ENCODE measurements around the gene HSD17B4. TPM values are rescaled to one million over a fixed set of nuclear protein-coding genes. Genes with fewer than 3 reads are reported as not detected.

HSD17B4 gene
- total RNA-seq, 1 experiment from 2014 or later: 142 TPM

DNA sequence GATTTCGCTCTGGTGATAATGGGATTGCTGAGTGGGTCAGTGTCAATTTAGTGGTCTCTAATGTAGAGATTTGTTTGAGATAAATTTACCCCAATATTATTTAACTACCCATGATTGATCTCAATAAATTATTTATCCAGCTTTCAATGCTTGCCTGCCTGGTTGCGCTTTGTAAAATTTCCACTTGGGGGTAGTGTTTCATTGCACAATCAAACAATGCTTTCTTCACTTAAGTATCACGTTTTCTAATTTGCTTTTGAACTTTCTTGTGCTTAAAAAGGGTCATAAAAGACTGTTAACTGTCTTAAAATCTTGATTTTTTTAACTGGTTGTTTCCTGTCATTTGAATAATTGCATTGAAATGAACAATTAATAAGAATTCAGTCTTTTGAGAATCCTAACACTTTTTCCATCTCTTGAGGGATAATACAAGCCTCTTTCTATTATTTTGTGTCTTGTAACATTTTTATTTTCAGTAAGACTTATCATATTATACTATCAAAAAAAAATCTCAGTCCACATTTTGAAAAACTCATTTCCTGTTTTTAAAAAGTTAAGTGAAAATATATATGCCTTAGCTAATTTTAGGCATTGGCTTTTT lies 18.7 kb downstream of the HSD17B4 start:
- H3K79me2 ChIP-seq (ENCODE audit: insufficient read depth, low read length): peaks cover 26% of the 10 kb centered on the region
- TF ChIP-seq FOSL1 (IDR thresholded peaks at IDR 0.05; ENCODE audit: low read depth): no peak
- TF ChIP-seq REST (IDR thresholded peaks at IDR 0.05; ENCODE audit: low read depth): no peak
- no peak for TF ChIP-seq EZH2phosphoT487 (IDR thresholded peaks at IDR 0.05; ENCODE audit: borderline replicate concordance)
- no peak for TF ChIP-seq ELF1 (IDR thresholded peaks at IDR 0.05; ENCODE audit: borderline replicate concordance, low read depth)
- no peak for TF ChIP-seq CBX3 (IDR thresholded peaks at IDR 0.05; ENCODE audit: low read depth)
- TF ChIP-seq CEBPB (IDR thresholded peaks at IDR 0.05; ENCODE audit: low read depth): 0 out of 2 replicates have a peak, but pooled peaks have one; percentile 46
- TF ChIP-seq POLR2A (IDR thresholded peaks at IDR 0.05; ENCODE audit: borderline replicate concordance, extremely low read depth, insufficient read depth, insufficient read length): no peak
- no peak for TF ChIP-seq TCF7L2 (IDR thresholded peaks at IDR 0.05; ENCODE audit: borderline replicate concordance, extremely low read depth, insufficient read depth, insufficient read length)
- peak; percentile 78 for TF ChIP-seq RAD21 (IDR thresholded peaks at IDR 0.05; ENCODE audit: low read depth)
- TF ChIP-seq, protein P1, sequence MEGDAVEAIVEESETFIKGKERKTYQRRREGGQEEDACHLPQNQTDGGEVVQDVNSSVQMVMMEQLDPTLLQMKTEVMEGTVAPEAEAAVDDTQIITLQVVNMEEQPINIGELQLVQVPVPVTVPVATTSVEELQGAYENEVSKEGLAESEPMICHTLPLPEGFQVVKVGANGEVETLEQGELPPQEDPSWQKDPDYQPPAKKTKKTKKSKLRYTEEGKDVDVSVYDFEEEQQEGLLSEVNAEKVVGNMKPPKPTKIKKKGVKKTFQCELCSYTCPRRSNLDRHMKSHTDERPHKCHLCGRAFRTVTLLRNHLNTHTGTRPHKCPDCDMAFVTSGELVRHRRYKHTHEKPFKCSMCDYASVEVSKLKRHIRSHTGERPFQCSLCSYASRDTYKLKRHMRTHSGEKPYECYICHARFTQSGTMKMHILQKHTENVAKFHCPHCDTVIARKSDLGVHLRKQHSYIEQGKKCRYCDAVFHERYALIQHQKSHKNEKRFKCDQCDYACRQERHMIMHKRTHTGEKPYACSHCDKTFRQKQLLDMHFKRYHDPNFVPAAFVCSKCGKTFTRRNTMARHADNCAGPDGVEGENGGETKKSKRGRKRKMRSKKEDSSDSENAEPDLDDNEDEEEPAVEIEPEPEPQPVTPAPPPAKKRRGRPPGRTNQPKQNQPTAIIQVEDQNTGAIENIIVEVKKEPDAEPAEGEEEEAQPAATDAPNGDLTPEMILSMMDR (IDR thresholded peaks at IDR 0.05 in 2 of 3, conservative IDR thresholded peaks at IDR 0.05 in 1 of 3; ENCODE audit: borderline replicate concordance in 1 of 3, insufficient read depth in 1 of 3, low read depth in 2 of 3, low read length in 2 of 3): peak; percentile 39 to 73 (median 65); a peak in 5 of 6 replicates
- no peak for TF ChIP-seq EZH2 (IDR thresholded peaks at IDR 0.05)
- TF ChIP-seq, protein P2, sequence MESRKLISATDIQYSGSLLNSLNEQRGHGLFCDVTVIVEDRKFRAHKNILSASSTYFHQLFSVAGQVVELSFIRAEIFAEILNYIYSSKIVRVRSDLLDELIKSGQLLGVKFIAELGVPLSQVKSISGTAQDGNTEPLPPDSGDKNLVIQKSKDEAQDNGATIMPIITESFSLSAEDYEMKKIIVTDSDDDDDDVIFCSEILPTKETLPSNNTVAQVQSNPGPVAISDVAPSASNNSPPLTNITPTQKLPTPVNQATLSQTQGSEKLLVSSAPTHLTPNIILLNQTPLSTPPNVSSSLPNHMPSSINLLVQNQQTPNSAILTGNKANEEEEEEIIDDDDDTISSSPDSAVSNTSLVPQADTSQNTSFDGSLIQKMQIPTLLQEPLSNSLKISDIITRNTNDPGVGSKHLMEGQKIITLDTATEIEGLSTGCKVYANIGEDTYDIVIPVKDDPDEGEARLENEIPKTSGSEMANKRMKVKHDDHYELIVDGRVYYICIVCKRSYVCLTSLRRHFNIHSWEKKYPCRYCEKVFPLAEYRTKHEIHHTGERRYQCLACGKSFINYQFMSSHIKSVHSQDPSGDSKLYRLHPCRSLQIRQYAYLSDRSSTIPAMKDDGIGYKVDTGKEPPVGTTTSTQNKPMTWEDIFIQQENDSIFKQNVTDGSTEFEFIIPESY (IDR thresholded peaks at IDR 0.05; ENCODE audit: extremely low read depth, insufficient replicate concordance, low read length): no peak
- ChIA-PET POLR2A (no interaction called here), RAD21 (ENCODE audit: low non-redundant PET in 1 of 2, low total read pairs in 2 of 2, uncharacterized antibody in 2 of 2, unreplicated experiment in 2 of 2) (no interaction called here), CTCF (interaction anchor here (0.8 to 1.5 kb wide), 5 partner anchors 8 to 20 kb away, joined by 3 to 6 read pairs (median 4); no protein-coding TSS in a partner anchor)
- no peak overlapping the region for H3K9ac ChIP-seq (ENCODE audit: low read length)
- H3K4me3 ChIP-seq (replicated peaks in 1 of 2; ENCODE audit: low read depth in 1 of 2, low read length in 2 of 2): no peak overlapping the region
- ATAC-seq (no peak), DNase-seq (ENCODE audit: low read depth, low spot score) (peak; percentile 26)
- 0 out of 4 replicates have a peak, but pooled peaks cover 4 to 6% of the 10 kb centered on the region in 2 experiments for H3K9me3 ChIP-seq (ENCODE audit: control insufficient read depth in 1 of 2, insufficient read depth in 1 of 2, low read depth in 1 of 2, low read length in 2 of 2)
- no peaks in the 10 kb centered on the region for H3K36me3 ChIP-seq (ENCODE audit: control insufficient read depth in 1 of 2, insufficient read depth in 2 of 2, low read length in 2 of 2)
- no peaks in the 10 kb centered on the region for H4K20me1 ChIP-seq (ENCODE audit: insufficient read depth)
- no TSS peak for BruUV-seq (replicated peaks)
- H3K4me2 ChIP-seq (ENCODE audit: low read length): no peak overlapping the region
- intact Hi-C loops (cut with micrococcal nuclease): loop anchor here (1.0 to 5.0 kb wide), 3 partner anchors 273 to 1331 kb away; no protein-coding TSS in a partner anchor
- H3K9me2 ChIP-seq (ENCODE audit: insufficient read depth): no peaks in the 10 kb centered on the region
- no peak overlapping the region for H3K27ac ChIP-seq (ENCODE audit: low read depth, low read length)
- no peak overlapping the region for H2AFZ ChIP-seq (ENCODE audit: low read depth, low read length, poor library complexity, severe bottlenecking)
- no peaks in the 10 kb centered on the region for H3K4me1 ChIP-seq (ENCODE audit: control insufficient read depth in 1 of 2, insufficient read depth in 2 of 2, low read length in 2 of 2)
- H3K27me3 ChIP-seq (ENCODE audit: insufficient read depth, low read length): no peaks in the 10 kb centered on the region

Data from HCT116 (cell line).